NK-92 (cell line): ENCODE results near the gene F13A1.
"Not testable (repeated sequence)": the region's sequence is repeated elsewhere in the genome, so short reads cannot be mapped to it uniquely, and the experiment has no call there.

ENCODE experiments used
- DNase-seq: peaks from one replicate; lab custom pipeline; 2025; ENCODE audit not compliant: unreplicated experiment; lab: John Stamatoyannopoulos, UW

The F13A1 gene

DNA sequence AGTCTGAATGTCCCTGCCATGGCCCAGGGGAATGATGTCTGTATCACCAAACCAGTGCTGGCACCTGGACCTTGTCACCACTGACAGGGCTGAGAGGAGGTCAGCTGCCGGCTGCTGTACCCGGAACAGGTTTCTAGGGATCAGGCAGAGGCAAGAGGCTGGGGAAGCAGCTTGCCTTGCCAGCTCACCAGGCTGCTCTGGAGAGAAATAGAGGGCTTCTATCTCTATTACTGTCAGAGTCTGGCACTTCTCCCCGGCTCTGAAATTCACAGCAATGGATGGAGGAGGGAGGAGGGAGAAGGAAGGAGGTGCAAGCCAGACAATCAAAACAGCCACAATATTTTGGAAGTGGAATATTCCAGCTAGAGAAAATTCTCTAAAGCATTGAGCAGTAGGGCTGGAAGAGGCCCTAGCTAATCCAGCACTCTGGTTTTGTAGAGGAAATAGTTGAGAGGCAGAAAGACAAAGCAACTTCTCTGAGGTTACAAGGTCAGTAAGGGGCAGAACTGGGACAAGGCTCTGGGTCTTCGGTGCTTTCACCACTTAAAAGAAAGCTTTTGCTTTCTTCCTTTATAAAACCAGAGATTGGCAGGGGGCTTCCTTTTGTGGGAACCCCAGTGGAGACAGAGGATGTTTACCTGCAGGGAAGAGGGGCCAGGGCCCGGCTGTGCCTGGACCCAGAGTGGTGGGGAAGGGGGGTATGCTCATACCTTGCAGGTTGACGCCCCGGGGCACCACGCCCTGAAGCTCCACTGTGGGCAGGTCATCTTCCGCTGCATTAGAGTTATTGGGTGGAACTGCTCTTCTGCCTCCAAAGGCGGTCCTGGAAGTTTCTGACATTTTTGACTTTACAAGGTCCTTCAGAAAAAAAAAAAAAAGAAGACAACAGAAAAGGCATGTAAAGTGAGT is 2.4 kb downstream of the F13A1 start:
- DNase-seq, result no peak

DNA sequence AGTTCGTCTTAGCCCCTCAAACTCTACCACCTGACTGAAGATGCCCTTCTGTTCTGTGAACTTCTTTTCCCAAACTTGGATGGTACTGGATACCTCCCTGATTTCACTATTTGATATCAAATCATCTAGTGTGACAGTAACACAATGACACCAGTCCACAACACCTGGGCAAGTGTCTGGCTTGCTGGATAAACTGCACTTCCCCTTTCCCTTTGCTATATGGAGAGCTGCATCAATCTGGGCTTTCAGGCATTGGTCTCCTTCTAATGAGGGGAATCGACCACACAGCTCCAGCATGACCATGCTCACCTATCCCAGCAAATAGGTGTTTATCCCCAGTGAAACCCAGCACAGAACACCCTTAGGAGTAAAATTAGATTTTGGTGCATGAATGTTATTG is 3.1 kb downstream of the F13A1 start:
- DNase-seq, result no peak

DNA sequence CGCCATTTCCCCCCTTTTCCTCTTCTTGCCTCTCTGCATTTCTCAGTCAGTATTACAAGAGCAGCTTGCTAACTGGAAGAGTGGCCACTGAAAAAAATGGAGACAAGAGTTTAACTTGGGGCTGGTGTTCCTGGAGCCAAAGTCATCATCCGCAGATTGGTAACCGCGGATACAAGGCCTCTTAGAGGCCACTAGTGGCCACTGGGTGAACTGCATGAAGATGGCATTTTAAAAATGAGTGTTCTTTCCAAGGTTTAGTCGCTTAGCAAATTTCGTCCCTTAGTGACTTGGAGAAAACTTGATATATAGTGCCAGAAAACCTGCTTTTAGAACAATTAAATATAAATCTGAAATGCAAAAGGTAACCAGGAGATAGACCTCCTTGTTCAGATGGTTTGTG is 4.8 kb downstream of the F13A1 start:
- DNase-seq, result no peak

DNA sequence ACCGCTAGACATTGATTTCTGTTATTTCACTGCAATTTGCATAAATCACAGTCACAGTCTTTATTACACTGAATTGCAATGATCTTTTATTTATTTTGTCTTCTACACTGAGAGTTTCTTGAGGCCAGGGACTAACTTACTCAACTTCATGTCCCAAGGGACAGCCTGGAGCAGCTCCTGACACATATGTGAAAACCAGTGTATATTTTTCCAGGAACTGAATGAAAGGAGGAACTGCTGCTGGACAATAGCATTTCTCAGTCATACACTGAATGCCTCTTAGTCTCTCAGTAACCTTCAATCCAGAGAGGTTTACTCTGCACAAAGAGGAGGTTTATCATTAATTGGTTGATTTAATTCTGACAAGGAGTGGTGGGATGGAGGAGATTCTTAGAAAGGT is 5.9 kb downstream of the F13A1 start:
- DNase-seq, result no peak

DNA sequence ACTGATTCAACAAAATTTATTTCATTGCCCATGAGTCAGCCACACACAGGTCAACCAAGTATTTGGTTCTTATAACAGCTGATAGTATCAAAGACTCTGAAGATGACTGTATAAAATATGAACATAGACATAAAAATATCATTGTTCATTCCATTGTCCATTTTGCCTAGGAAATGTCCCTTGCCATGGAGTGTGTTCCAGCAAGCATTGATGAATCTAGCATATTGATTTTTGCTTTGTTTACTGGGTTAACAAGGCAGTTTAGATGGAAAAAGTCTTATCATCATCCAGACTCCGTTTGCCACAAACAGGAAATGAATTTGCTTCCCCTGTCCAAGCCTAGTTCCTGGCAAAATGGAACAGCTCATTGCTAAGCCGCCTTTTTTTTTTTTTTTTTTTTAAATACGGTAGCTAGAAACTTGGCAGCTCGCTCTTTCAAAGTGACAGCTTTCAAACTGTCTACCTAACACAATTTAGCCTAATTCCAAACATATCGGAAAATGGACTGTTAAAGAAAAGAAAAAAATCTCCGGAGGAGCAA is 7.5 kb downstream of the F13A1 start:
- no peak for DNase-seq

DNA sequence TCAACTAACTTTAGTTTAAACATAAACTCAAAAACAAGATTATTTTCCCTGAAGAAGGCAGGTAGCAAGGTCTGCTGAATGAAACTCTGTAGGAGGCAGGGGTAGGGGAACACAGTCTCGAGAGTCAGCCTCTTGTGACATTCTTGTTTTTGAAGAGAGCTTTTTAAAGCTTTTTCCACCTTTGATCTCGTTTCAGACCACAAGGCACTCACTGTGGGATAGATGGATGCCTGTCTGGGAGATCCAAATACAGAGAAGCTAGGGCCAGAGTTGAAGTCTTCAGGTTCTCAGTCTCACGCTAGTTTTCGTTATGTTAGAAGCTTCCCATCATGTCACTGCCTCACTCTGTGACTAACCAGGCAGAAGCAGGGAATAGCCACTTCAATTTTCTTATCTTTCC is 14.9 kb downstream of the F13A1 start:
- no peak for DNase-seq

DNA sequence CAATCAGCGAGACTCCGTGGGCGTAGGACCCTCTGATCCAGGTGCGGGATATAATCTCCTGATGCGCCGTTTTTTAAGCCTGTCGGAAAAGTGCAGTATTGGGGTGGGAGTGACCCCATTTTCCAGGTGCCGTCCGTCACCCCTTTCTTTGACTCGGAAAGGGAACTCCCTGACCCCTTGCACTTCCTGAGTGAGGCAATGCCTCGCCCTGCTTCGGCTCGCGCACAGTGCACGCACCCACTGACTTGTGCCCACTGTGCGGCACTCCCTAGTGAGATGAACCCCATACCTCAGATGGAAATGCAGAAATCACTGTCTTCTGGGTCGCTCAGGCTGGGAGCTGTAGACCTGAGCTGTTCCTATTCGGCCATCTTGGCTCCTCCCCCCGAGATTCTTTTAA is 20.1 kb downstream of the F13A1 start:
- DNase-seq, result not testable (repeated sequence)

DNA sequence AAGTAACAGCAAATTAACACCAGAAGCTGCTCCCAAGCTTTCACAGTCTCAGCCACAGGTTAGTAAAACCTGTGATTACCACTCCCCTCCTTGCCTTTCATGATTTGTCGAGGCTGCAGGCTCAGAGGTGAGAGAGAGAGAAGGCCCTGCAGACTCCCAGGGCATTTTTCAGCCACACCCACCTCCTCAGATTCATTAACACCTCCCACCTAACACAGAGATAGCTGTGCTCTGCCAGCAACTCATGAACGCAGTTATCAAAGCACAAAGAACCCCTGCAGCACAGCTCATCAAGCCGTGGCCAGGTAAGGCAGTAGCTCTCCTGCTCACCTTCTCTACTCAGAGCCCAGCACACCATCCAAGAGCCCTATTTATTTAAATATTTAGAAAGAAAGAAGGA is 27.1 kb downstream of the F13A1 start:
- no peak for DNase-seq

DNA sequence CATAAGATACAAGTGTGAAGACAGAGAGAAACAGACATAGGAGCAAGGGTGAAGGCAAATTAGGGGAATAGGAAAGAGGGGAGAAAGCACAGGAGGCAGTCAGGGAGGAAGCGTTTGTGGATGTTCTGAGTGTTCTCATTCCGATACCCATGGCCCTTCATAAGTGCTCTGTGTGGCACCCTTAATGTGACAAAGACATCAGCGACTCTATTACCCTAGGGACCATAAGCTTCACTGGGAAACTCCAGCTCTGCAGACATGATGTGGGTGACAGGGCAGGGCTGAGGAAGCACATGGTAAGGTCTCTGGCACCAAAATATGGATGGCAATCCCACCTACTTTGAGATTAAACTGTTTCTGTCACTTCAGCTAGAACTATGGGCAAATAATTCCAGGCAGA is 33.0 kb downstream of the F13A1 start:
- DNase-seq, result no peak

DNA sequence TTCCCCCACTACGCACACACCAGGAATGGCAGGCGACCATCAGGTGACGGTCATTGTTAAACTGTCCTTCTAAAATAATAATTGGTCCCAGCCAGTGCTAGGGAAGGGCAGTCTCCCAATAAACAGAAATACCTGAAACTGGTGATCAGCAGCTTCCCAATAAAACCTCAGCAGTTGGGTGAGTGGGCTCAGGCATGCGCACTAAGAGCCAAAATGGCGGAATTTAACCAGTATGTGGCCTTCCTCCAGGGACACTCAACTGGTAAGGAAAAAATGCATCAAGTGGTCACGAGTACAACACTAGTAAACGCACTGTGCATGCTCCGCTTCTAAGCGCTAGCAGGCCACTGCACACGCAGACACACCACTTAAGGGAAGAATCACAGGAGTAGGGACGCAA is 34.8 kb downstream of the F13A1 start:
- DNase-seq, result no peak

DNA sequence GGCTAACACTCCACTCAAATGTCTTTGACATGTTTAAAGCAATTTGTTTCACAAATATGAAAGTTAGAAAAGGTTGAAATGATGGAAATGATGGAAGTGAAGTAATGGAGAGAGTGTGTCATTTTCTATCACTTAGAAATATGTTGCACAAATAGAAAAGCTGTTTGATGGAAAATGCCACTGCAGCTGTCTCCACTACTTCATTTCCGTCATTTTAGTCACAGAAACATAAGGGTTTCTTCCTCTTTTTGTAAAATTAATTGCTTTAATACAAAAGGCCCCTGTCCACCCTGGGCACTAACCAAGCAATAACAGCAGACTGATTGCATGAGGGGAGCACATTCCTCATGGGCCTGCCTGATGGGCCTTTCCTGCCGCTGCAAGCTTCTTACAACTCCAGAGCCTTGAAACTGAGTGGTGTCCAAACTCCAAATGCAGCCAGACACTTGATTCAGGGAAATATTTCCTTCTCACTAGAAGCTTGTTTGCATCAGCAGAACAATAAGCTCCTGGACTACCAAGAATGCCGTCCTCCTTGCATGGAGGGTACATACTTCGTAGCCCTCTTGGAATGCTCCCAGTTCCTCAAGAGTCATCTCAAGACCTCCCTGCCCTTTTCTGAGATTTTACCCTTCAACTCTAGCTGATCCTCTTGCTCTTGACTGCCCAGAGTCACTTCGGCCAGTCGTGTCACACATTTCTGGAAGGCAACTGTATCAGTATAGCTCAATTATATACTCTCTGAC is 36.1 kb downstream of the F13A1 start:
- no peak for DNase-seq

DNA sequence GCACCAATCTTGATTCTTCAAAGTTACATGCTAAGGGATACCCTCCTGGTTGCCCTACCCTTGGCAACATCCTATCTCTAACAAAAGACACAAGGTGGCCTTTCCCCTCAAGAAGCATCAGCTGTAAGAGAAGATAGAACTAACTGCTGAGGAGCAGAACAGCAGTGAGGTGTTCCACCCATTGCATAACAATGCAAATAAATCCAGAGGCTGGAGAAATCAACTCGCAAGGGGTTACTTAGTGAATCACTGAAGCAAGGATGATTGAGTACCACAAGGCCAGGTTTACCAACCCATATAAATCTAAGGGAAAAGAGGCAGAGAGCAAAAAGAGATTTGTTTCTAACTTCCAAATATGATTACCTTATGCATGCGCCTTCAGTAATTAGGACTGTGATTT is 36.7 kb downstream of the F13A1 start:
- DNase-seq, result no peak

DNA sequence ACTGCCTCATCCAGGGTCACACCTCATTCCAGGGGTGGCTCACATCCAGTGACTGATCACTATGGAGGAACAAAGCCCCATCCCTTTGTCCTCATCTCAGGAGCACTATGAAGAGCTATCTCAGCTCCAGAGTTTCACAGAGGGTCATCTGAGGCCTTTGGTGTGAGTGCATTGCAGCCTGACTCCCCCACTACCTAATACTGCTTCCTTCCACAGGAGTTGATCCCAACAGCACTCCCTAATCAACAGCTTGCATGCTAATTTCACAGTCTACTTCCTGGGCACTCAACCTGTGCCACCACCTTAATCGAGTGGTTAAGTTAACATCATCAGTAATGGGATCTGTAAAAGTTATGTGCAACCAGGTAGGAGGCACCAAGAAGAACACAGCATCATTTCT is 37.7 kb downstream of the F13A1 start:
- no peak for DNase-seq

DNA sequence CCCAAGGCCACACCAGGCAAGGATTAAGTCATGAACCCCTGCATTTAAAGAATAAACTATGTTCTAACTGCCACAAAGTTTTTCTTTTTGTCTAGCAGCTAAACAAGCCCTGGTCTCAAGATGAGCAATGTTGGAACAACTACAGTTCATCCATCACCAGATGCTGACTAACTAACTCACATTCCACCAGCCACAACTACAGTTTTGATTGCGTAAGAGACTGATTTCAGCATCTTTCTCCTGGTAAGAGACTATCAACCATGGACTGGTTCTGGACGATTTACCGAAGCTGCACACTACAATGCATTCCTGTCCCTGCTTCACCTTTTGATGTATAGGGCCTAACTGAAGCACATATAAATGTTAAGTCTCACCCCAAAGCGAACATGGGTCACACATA is 43.0 kb downstream of the F13A1 start:
- no peak for DNase-seq

DNA sequence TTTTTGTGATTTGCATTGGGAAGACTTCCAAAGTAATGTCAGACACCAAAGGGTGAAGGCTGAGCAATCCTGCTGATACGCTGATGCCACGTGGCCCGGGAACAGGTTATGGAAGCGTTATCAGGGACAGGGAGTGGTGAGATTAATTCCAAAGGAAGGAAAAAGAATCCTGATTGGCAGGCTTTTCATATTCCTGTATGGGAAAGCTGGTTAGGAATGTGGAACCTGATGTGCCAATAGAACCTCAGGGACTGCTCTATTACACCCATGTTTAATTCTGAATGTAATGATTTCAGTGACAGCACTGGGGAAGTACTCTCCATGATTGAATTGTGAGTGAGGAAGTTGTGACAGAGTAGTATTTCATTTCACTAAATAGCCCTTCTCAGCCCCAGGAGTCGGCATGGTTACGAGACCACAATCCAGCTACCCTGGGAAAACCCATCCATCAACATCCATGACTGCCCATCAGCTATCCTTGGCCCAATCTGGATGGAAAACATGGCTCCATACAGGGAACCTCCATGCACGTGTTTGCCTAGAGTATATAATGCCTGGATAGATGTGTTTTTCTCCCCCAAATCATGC is 49.4 kb downstream of the F13A1 start:
- DNase-seq, result no peak

DNA sequence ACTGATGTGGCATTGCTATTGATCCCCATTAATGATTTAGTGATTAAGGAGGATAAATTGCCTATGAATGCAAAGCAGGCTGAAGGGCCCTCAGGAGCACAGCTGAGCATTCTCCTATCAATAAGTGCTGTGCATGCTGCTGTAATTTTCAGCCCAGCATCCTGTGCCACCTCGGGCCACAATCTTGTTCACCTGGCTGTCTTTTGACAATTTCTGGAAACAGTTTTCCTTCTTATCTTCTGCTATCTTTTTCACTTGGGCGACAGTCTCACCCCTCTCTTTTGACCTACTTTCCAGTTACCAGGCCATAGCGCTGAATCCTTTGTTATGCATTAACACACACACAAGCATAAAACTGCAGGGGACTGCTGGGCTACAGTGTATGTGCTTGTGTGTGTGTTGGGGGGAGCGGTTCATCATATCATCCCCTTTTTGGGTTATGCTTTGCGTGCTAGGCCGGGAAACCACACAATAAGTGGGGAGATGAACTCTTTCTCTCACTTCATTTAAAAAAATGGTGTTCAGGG is 60.2 kb downstream of the F13A1 start:
- DNase-seq, result no peak

DNA sequence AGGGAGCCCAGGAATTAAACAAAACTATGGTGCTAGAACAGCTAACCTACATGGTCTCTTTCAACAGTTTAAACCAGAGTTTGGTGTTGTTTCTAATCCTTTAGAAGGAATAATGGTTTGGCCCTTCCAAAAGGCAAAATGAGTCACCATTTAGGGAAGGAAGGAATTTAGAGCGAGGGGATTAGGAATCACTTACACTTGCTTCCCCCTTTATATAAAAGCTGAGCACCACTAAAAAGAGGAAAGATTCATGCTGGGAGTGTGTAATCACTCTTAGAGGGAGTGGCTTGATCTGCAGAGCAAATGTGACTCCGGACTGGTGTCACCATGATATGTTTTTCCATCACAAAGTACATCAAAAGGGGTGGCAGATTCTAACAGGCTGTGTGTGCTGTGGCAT is 63.6 kb downstream of the F13A1 start:
- DNase-seq, result no peak

DNA sequence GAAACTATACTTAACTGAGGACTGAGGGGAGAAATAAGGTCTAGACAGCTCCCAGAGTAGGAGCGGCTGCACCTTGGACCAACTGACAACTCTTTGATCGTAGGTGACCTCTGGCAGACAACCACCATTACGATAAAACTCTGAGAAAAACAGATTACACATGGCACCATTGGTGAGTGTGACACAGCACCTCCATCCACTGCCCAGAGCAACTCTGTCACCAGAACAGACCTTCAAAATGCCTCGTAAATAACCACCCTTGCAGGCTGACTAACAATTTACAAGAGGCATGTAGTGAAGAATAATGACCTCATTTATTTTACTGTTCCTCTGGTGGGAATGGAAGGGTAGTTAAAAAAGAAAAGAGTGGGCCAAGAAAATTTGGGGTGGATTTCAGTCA is 64.2 kb downstream of the F13A1 start:
- DNase-seq, result no peak

DNA sequence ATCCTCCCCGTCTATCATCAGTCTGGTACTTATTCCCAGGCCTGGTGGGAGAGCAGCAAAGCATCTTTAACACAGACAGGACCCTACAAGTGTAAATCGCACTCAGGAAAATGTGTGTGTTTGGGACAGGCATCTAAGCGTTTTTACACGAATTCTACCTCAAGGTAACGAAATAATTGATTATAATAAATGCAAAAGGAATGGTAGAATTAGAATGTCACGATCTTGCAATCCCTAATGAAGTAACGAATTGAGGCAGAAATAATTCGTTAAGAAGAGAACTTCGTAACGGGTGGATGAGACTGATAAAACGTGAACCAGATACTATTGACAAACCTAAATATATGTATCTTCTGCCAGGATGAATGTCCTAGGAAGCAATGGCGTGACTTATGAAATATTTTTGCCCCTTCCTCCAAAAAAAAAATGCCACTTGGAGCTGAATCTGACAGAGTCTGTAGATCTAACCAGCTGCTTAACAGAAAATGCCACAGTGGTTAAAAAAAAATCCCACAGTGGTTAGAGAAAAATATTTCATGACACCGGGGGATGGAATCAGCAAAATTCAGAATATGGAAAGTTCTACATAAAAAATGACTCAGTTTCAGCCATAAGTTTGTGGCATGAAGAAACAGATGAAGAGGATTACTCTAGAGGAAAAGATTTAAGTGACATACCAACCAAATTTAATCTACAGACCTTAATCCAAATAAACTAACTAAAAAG is 68.7 kb downstream of the F13A1 start:
- DNase-seq, result no peak

DNA sequence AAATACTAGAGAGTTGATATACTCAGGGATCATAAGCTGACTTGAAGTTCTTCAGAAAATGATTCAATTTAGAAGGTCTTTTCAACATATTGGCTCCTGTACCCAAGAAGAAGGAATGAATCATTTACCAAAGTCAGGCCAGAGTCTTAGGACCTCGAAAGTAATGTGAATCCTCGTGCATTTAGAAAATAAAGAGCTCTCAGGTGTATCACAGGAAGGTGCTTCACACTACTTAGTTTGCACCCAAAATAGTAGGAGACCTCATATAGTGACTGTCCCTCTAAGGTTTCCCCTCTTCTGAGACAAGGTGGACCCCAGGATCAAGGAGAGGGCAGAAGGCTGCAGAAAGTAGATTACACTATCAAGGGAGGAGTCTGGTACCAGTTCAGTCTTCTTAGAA is 71.8 kb downstream of the F13A1 start:
- DNase-seq, result no peak

DNA sequence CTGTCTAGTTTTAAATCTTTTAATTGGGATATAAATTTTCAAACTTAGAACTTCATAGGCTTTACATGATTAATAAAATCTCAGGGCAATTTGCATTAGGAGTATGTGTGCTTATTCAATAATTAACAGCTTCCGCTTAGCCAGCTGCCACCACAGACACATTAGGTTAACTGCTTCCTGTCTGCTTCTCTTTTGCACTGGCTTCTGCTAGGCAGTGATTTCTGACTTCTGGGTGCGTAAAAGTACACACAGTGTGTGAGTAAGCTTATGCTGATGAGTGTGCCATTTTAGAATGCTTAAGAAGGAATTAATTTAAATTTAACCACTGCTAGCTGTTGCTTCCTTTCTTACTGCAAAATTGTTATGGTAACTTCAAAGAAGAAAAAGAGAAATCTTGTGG is 73.9 kb downstream of the F13A1 start:
- no peak for DNase-seq
